Activated T-cell treated with anti-CD3 and anti-CD28 coated beads for 24 hours (primary cell): ENCODE measurements around the gene HEATR1.

ENCODE experiments used
- DNase-seq: peaks from one replicate; pipeline ENCODE4 v3.0.0-alpha.2; 2020; ENCODE audit warnings: low read depth

Gene HEATR1

DNA sequence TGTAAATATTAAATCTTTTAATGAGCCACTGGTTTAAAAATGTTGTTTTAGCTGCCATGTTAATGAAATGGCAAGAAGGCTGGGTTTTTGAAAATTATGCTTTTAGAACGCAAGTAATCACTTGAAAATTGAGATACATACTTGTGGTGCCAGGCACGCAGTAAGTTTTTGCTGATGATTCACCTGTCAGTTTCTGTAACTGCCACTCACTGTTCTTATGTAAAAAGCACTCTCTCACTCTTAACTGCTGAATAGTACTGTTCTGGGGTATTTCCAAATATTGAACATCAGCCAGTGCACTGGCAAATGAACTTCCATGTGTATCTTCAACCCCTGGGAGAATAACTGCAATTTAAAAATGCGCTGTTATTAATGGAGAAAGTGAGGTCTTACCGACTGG, 62.6 kb downstream of the HEATR1 start:
- DNase-seq, result no peak

DNA sequence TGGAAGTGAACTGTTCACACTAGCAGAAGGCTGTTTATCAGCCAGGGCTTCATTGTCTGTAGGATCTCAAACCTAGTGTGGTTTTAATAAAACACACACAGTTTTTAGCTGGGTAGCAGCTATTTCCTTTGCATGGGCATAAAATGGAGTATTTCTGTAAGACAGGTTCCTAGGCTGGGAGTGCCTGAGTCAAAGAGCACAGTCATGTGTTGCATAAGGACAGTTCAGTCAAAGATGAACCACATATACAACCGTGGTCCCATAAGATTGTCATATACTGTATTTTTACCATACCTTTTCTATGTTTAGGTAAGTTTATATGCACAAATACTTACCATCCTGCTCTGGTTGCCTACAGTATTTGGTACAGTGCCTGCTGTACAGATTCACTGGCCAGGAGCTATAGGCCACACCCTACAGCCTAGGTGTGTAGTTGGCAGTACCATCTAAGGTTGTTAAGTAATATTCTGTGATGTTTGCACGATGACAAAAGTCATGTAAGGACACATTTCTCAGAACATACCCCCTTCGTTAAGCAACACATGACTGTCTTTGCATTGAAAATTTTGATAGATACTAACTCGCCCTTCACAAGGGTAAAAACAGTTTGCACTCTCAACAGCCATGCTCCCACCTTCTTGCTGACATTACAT, 63.4 kb downstream of the HEATR1 start:
- no peak for DNase-seq

DNA sequence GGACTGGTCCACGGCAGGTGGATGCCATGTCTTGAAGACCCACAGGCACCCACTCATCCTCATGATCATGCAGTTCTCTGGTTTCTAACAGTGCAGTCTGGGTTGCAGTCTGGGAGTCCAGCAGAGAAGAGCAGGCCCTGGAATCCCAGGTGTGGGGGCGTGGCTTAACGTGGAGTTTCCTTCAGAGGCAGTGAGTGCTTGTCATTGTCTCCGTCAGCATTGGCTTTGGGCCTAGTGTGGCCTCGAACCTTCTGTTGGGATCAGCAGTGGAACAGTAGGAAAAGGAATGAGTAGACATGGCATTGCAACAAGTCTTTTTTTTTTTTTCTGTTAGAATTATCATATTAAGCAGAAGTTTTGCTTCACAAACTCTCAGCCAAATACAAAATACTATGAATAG, 67.8 kb downstream of the HEATR1 start:
- DNase-seq, result no peak

DNA sequence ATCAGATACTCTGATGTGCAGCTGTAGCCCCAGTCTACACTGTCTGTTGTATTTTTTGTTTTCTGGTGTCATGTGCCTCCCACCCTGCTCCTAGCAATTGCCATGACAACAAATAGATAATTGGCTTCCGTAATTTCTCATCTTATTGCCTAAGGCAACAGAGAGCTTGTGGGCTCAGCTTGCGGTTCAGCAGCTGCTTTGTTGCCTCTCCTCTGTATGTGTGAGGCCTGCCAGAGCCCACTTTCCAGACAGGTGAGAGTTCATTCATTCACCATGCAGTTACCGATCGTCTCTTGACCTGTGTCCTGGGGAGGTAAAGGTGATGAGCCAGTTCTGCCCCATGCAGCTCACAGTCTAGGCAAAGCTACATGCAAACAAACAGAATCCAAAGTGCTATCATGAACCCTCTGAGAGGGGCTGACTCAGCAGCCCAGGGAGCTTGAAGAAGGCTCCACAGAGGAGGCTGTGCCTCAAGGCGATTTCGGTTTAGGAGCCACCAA, 68.6 kb downstream of the HEATR1 start:
- DNase-seq, result no peak

- DNase-seq, result no peak
Measured at GRCh38 chr1:236535190-236535589, 69.1 kb downstream of the HEATR1 start.

- DNase-seq, result peak; percentile 42
Measured at GRCh38 chr1:236534151-236534651, 70.1 kb downstream of the HEATR1 start.

DNA sequence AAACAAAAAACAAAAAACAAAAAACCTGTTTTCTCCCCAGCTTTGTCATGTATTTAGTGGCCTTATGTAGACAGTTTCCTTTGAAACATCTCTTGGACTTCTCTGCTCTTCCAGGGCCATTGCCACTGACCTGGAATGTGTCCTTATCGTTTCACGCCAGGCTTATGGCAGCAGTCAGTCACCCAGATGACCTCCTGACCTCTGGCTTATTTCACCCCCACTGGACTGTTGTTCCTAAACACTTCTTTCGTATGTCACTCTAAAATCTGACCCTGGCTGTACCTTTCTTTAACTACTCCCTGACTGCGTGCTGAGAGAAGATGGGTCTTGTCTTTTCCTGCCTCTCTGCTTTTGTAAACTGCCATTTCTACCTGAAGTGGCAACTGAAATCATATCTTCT, 71.5 kb downstream of the HEATR1 start:
- no peak for DNase-seq

DNA sequence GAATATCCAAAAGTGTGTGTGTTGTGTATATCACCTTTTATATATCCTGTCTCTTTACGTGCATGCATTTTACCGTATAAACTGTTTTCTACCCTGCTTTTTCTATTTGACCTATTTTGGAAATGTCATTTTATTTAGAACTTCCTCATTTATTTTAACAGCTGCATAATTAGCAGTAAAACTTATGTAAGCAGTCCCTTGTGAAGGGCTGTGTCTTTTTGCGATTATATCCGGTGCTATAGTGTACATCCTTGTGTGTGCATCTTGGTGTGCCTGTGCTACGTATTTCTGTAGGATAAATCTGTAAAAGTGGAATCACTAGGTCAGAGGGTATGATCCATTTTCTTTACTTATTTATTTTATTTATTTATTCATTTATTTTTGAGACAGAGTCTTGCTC, 73.4 kb downstream of the HEATR1 start:
- DNase-seq, result no peak

- DNase-seq, result no peak
Measured at GRCh38 chr1:236530286-236530685, 74.0 kb downstream of the HEATR1 start.

DNA sequence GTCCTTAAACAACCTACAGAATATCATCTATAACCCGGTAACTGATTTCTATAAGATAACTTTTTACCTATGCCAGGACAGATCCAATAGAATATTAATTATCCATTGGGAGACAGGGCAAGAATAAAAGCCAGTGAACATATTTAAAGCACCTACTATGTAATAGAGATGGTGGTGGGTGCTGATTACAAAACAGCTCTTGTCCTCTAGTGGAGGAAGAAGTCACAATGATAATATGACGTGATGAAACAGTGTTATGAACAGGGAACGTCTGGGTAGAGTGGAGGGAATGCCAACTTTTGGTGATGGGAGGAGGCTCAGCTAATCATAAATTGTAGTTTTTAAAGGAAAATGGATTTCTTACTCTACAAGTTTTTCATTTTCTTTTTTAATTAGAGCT, 78.2 kb downstream of the HEATR1 start:
- no peak for DNase-seq

- no peak for DNase-seq
Measured at GRCh38 chr1:236524895-236525184, 79.5 kb downstream of the HEATR1 start.

DNA sequence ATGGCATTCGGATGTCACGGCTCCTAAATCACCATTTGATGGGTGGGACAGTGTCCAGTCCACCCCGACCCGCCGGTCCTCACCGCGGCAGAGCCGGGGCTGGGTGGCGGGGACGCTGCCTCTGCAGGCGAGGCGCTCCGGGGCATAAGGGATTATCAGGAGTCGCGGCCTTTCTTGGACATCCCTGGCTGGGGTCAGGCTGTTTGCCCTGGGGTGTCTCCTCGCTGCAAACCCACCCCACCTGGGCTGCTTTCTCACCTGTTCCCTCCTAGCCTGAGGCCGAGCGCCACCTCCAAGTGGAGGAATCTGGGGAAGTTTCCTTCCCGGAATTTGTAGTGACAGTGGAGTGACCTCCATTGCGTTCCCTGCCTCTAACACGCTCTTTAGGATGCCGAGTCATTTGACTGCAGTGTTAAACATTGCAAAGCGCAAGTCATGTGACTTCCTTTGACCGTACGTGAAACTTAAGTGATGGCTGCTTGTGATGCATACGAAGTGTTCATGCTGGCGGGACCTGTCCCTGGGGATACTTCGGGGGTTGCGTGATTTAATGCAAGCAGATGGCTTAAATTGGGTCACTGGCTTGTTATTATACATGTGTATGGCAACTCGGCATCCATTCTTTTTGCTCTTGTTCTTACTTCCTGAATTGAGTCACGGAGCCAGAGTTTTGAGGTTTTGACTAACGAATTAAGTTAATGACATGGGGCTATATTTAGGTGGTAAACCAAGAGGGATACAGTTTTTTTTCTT, 80.0 kb downstream of the HEATR1 start:
- DNase-seq, result peak; percentile 51

- DNase-seq, result peak; percentile 84
Measured at GRCh38 chr1:236523704-236524141, 80.6 kb downstream of the HEATR1 start, which contains the start of gene LGALS8. Gene LGALS8 (plus strand): TSS chr1:236523982. CDS start chr1:236526071, 2,089 bp downstream.

GRCh38 chr1:236522937-236523703, 81.2 kb downstream of the HEATR1 start:
- DNase-seq, result no peak

- DNase-seq, result no peak
Measured at GRCh38 chr1:236520445-236521005, 83.8 kb downstream of the HEATR1 start.

GRCh38 chr1:236518322-236518721, 86.0 kb downstream of the HEATR1 start:
- DNase-seq, result no peak

DNA sequence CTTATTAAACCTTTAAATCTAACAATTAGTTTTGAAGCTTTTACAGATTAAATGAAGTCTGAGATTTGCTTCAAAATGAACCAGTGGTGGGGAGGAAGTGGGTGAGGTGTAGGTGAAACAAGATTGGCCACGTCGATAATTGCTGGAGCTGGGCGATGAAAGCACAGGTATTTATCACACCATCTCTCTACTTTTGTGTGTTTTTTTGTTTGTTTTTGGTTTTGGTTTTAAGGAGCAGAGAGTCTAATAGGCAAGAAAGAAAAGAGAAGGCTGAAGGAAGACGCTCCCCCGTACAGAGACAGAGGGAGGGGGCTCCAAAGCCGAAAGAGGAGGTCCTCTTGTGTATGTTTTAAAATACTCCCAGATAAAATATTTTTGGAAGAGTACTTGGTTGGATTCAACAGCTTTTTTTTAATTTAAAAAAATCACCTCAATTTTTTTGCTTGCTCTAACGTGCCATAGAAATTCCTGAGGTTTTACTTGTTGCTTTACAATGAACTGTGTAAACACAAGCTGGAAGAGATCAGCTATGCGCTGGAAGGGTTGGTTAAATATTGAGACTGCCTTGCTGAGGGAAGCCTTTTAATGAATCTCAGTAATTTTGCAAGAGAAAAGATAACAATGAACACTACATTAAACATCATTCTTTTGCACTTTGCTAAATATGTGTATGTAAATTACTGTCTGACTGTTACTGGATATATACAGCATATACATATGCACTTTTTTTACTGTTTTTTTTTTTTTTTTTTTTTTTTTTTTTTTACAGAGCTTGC, 87.2 kb downstream of the HEATR1 start:
- DNase-seq, result no peak

GRCh38 chr1:236515443-236515958, 88.8 kb downstream of the HEATR1 start:
- no peak for DNase-seq

- DNase-seq, result no peak
Measured at GRCh38 chr1:236514703-236515442, 89.4 kb downstream of the HEATR1 start.

GRCh38 chr1:236511735-236512418, 92.4 kb downstream of the HEATR1 start:
- DNase-seq, result no peak
